Measurements from ENCODE around the gene RRN3.
"Not testable (repeated sequence)": the region's sequence is repeated elsewhere in the genome, so short reads cannot be mapped to it uniquely, and the experiment has no call there.

- not testable (repeated sequence) for TF ChIP-seq CTCF, POLR2A (IDR thresholded peaks at IDR 0.05)
Observed at GRCh38 chr16:15021429-15021828, 72.6 kb downstream of the RRN3 start.
